Hypothalamus (tissue), 51 donors: ENCODE measurements around the gene KLHL18.
A peak's percentile ranks its signal among the peaks of the same experiment; 100 is the strongest.

ENCODE experiments used
- DNase-seq, 51 donors: peaks; one replicate each; lab custom pipeline; 2025; lab: John Stamatoyannopoulos, UW

Gene KLHL18

DNA sequence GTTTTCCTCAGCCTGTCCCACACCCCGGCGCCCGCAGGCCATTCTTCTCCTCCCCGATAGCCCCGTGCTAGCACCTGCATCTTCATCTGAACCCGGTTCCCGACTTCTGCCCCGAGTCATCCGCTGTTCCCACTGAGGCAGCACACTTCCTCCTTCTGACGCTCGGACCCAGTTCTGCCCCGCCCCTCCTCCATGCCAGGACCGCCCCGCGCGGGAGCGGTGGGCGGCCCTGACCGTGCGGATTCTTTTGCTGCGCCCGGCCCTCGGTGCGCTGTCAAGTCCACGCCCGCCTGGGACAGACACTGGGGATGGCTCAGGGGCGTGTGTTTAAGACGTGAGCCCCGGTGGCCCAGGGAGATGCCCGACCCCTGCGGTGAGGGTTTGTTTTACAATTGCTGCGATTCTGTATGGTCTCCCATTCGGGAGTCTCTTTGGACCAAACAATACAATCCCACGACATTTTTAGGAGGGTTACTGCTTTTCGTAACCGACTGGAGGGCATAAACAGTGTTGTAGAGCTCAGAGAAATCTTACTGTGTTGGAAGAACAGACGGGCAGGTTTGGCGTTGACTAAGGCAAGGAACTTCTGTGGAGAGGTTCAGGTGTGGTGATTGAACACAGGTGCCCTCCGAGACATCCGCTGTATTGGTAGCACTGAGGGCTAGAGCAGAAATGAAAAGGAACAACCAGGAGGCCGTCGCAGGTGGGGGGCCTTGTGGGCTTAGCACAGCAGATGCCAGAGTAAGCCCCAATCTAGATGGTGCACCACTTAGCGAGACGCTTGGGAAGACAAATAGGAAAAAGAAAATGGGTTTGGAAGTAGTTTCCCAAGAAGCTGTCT lies 98.8 kb downstream of the KLHL18 start:
- peak in 48 of 51 donors; percentile 28 to 88 (median 68) for DNase-seq

DNA sequence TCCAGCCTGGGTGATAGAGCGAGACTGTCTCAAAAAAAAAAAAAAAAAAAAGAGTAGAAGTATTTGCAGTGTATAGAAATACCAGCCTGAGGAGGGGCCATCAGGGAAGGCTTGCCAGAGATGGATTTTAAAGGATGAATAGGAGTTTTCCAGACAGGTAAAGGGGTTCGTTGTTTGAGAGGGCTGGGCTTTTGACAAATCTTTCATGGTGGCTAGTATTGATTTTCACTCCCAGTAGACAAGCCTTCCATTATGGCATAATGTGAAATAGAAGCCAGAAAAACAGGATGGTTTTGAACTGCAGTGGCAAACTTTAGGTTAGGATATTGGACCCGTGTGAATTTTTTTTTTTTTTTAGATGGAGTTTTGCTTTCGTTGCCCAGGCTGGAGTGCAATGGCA lies 101.7 kb downstream of the KLHL18 start:
- DNase-seq, result no peak

- no peak for DNase-seq
Measured at GRCh38 chr3:47385007-47385406, 102.3 kb downstream of the KLHL18 start.

DNA sequence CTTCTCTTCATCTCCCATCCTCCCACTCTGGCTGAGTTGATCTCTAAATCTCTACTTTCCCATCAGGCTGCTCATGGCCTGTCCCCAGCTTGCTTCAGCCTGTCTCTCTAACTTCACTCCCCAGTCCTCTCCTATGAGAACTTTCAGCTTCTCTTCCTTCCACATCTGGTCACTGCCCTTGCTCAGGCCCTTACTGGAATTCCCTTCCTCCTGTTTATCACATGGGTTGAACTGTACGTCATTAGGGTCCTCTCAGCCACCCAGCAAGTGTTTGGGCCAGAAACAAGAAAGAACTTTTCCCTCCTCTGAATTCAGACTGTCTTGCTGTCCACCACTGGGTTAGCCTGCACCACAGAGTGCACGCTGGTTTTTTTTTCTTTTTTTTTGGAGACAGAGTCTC lies 103.1 kb downstream of the KLHL18 start:
- DNase-seq, result no peak

DNA sequence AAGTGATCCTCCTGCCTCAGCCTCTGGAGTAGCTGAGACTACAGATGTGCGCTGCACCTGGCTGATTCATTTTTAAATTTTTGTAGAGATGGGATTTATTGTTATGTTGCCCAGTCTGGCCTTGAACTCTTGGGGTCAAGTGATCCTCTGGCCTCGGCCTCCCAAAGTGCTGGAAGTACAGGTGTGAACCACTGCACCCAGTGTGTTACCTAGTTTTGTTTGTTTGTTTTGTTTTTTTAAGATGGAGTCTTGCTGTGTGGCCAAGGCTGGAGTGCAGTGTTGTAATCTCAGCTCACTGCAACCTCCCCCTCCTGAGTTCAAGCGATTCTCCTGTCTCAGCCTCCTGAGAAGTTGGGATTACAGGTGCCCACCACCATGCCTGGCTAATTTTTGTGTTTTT lies 110.2 kb downstream of the KLHL18 start:
- DNase-seq, result no peak

- no peak for DNase-seq
Measured at GRCh38 chr3:47394140-47394870, 111.6 kb downstream of the KLHL18 start.

DNA sequence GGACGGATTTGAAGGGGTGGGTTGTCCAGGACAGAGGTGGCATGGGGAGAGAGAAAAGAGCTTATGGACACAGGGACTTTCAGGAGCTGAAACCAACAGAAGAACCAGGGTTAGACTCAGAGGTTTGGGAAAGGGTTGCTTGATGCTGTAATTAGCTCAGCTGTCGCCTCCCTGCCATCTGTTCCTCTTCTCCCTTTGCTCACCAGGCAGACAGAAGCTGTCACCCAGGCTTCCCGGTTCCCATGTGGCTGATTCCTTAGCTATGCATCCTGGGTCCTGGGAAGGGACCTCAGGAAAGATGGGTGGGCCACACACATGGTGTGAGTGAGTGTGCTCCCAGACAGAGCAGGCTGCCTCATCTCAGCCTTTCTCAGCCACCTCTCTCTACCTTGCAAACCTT lies 112.1 kb downstream of the KLHL18 start:
- DNase-seq, result peak in 1 of 51 donors; percentile 38
